ENCODE results near the gene KIAA0825.

DNA sequence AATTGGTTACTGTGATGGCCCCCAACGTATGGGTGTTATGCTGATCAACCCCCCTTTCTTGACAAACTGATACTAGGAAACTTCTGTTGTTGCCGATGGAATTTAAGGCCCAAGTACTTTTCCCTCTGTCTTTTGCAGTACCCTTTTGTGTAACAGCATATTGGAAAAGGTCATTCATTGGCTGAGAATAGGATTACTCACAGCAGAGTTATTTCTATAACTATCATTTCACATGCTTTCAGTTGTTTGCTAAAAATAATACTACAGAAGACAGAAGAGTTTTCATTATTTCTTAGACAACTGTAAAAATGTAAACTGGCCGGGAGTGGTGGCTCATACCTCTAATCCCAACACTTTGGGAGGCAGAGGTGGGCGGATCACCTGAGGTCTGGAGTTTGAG is 329.5 kb downstream of the KIAA0825 start:
- TF ChIP-seq CTCF (conservative IDR thresholded peaks at IDR 0.05 in 1 of 2, IDR thresholded peaks at IDR 0.05 in 1 of 2; ENCODE audit: low read depth in 1 of 2, low read length in 2 of 2) (no peak), EZH2 (IDR thresholded peaks at IDR 0.05; ENCODE audit: low read length, missing control alignments) (no peak)

All from fibroblast of lung (primary cell).